ENCODE measurements around the gene RBM47.

RBM47 gene

DNA sequence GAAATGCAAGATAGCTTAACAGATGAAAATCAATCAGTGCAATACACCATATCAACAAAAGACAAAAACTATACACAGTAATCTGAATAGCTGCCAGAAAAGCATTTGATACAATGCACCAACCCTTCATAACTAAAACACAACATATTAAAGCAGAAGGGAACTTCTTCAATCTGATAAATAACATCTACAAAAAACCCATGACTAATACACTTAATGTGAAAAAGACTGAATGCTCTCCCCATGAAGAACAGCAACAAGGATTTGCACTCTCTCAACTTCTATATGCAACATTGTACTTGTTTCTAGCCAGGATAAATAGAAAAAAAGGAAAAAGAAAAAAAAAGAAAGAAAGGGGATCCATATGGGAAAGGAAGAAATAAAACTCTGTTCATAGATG lies 139.7 kb downstream of the RBM47 start:
- TF ChIP-seq, protein P1, sequence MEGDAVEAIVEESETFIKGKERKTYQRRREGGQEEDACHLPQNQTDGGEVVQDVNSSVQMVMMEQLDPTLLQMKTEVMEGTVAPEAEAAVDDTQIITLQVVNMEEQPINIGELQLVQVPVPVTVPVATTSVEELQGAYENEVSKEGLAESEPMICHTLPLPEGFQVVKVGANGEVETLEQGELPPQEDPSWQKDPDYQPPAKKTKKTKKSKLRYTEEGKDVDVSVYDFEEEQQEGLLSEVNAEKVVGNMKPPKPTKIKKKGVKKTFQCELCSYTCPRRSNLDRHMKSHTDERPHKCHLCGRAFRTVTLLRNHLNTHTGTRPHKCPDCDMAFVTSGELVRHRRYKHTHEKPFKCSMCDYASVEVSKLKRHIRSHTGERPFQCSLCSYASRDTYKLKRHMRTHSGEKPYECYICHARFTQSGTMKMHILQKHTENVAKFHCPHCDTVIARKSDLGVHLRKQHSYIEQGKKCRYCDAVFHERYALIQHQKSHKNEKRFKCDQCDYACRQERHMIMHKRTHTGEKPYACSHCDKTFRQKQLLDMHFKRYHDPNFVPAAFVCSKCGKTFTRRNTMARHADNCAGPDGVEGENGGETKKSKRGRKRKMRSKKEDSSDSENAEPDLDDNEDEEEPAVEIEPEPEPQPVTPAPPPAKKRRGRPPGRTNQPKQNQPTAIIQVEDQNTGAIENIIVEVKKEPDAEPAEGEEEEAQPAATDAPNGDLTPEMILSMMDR (IDR thresholded peaks at IDR 0.05; ENCODE audit: extremely low read depth, missing control alignments), result no peak
- no peak for DNase-seq (ENCODE audit: low spot score)

- TF ChIP-seq, protein P1 (IDR thresholded peaks at IDR 0.05; ENCODE audit: extremely low read depth, missing control alignments), result no peak
- DNase-seq (ENCODE audit: low spot score), result no peak
These were observed 143.1 kb downstream of the RBM47 start for GRCh38 chr4:40486534-40486933.

GRCh38 chr4:40484346-40485090 lies 145.1 kb downstream of the RBM47 start:
- no peak for DNase-seq (ENCODE audit: low spot score)
- TF ChIP-seq, protein P1 (IDR thresholded peaks at IDR 0.05; ENCODE audit: extremely low read depth, missing control alignments), result no peak

- TF ChIP-seq, protein P1 (IDR thresholded peaks at IDR 0.05; ENCODE audit: extremely low read depth, missing control alignments), result no peak
These were observed 146.5 kb downstream of the RBM47 start for GRCh38 chr4:40482985-40483647.

DNA sequence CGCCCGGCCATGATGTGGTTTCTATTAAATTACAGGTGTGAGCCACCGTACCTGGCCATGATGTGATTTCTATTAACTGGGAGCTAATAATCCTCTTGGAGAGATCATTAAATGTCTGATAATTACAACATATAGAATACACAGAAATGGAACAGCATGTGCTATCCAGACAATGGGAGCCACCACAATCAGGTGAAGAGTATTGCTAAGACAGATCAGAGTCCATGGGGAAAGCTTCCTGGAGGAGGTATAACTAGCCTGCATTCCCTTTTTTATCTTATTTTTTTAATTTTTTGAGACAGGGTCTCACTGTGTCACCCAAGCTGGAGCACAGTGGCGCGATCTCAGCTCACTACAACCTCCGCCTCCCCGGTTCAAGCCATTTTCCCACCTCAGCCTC lies 147.7 kb downstream of the RBM47 start:
- TF ChIP-seq, protein P1 (IDR thresholded peaks at IDR 0.05; ENCODE audit: extremely low read depth, missing control alignments), result no peak
- DNase-seq (ENCODE audit: low spot score), result no peak

More at GRCh38 chr4:40482985-40483647, 146.5 kb downstream of the RBM47 start:
- no peak for DNase-seq (ENCODE audit: low spot score)

- DNase-seq (ENCODE audit: low spot score), result no peak
- TF ChIP-seq, protein P1 (IDR thresholded peaks at IDR 0.05; ENCODE audit: extremely low read depth, missing control alignments), result no peak
These were observed 149.4 kb downstream of the RBM47 start for GRCh38 chr4:40480291-40480690.

DNA sequence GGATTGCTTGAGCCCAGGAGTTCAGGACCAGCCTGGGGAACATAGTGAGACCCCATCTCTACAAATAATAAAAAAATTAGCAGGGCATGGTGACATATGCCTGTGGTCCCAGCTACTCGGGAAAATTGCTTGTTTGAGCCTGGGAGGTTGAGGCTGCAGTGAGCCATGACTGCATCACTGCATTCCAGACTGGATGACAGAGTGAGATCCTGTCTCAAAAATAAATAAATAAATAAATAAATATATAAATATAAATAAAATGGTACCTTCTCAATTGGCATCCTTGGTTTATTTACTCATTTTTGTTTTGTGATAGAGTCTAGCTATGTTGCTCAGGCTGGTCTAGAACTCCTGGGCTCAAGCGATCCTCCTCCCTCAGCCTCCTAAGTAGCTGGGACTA lies 150.3 kb downstream of the RBM47 start:
- DNase-seq (ENCODE audit: low spot score), result no peak
- TF ChIP-seq, protein P1 (IDR thresholded peaks at IDR 0.05; ENCODE audit: extremely low read depth, missing control alignments), result no peak

Measured in GM20000 (cell line).